HFFc6 (cell line): Measurements from ENCODE around the gene PRKCE. TPM values are rescaled to one million over a fixed set of nuclear protein-coding genes. Genes with fewer than 3 reads are reported as not detected.

Experiments used
- DNase-seq: peaks from one replicate; pipeline ENCODE4 v3.0.0-alpha.2; 2018
- H3K27ac Mint-ChIP-seq: 2 replicates; pipeline ENCODE4 v1.8.0; 2020; ENCODE audit warnings: mild to moderate bottlenecking, mixed read lengths
- H3K27me3 Mint-ChIP-seq: 2 replicates; pipeline ENCODE4 v1.8.0; 2021; ENCODE audit warnings: mild to moderate bottlenecking, moderate library complexity, mixed read lengths; ENCODE audit not compliant: insufficient read depth
- H3K36me3 Mint-ChIP-seq: 2 replicates; pipeline ENCODE4 v1.8.0; 2021; ENCODE audit warnings: low read depth, mixed read lengths
- H3K4me1 Mint-ChIP-seq: 2 replicates; pipeline ENCODE4 v1.8.0; 2020; ENCODE audit warnings: low read depth, mixed read lengths
- H3K4me3 Mint-ChIP-seq: 2 replicates; pipeline ENCODE4 v1.8.0; 2020; ENCODE audit warnings: mild to moderate bottlenecking, moderate library complexity, mixed read lengths
- H3K9me3 Mint-ChIP-seq: 2 replicates; pipeline ENCODE4 v1.8.0; 2020; ENCODE audit warnings: mild to moderate bottlenecking, mixed read lengths
- CTCF ChIP-seq: fragments of 200-600 bp; sonication (generic); IDR thresholded peaks from 2 replicates; pipeline ENCODE4 v1.5.0; 2021; ENCODE audit warnings: antibody characterized with exemption, mild to moderate bottlenecking
- total RNA-seq, 6 experiments: library from RNA; stranded (reverse); fragmentation: NEBNext Ultra II Directional; extraction: Animal tissue kit (Norgen Biotek cat#: 25700); gene quantifications; 2 replicates in 1 of 6; 3 replicates in 5 of 6; pipeline ENCODE4 v1.2.3, GENCODE V29; 2021

The PRKCE gene
- total RNA-seq, 6 experiments from 2014 or later, result 10.8 to 13.7 (median 12.0) TPM

- Mint-ChIP-seq H3K9me3 (no peaks in the 10 kb centered on the region), H3K4me1 (peaks cover 65% of the 10 kb centered on the region), H3K27me3 (no peaks in the 10 kb centered on the region; the same call in none of the 2 replicates), H3K27ac (peak overlapping the region; percentile 88), H3K4me3 (peak overlapping the region; percentile 25; the same call in 1 of the 2 replicates), H3K36me3 (peaks cover 5% of the 10 kb centered on the region)
- peak; percentile 90 for TF ChIP-seq CTCF
- peak; percentile 100 for DNase-seq
Measured at GRCh38 chr2:45935791-45936622, 284.5 kb downstream of the PRKCE start.

GRCh38 chr2:45936623-45936979, 285.1 kb downstream of the PRKCE start:
- Mint-ChIP-seq H3K9me3 (no peaks in the 10 kb centered on the region), H3K4me1 (peaks cover 65% of the 10 kb centered on the region), H3K4me3 (no peak overlapping the region), H3K27ac (peak overlapping the region; percentile 53; the same call in 1 of the 2 replicates), H3K27me3 (peaks cover under 1% of the 10 kb centered on the region), H3K36me3 (peaks cover 5% of the 10 kb centered on the region)
- TF ChIP-seq CTCF, result peak; percentile 60
- DNase-seq, result no peak

GRCh38 chr2:45937990-45938389, 286.5 kb downstream of the PRKCE start:
- no peak for TF ChIP-seq CTCF
- Mint-ChIP-seq H3K9me3 (no peaks in the 10 kb centered on the region), H3K4me3 (peak overlapping the region; percentile 81), H3K27me3 (peaks cover 1% of the 10 kb centered on the region), H3K36me3 (peaks cover 5% of the 10 kb centered on the region), H3K4me1 (peaks cover 65% of the 10 kb centered on the region), H3K27ac (peak overlapping the region; percentile 90)
- no peak for DNase-seq

GRCh38 chr2:45938649-45939511, 287.4 kb downstream of the PRKCE start:
- Mint-ChIP-seq H3K27ac (peak overlapping the region; percentile 90), H3K9me3 (no peaks in the 10 kb centered on the region), H3K27me3 (peaks cover 1% of the 10 kb centered on the region), H3K36me3 (peaks cover 5% of the 10 kb centered on the region), H3K4me1 (peaks cover 71% of the 10 kb centered on the region), H3K4me3 (peak overlapping the region; percentile 81)
- peak; percentile 96 for DNase-seq
- no peak for TF ChIP-seq CTCF

- no peaks in the 10 kb centered on the region for H3K9me3 Mint-ChIP-seq
- no peak for TF ChIP-seq CTCF
- H3K27me3 Mint-ChIP-seq, result peaks cover 1% of the 10 kb centered on the region
- H3K36me3 Mint-ChIP-seq, result peaks cover 11% of the 10 kb centered on the region
- no peak for DNase-seq
- H3K27ac Mint-ChIP-seq, result no peak overlapping the region; the same call in 1 of the 2 replicates
- peaks cover 85% of the 10 kb centered on the region for H3K4me1 Mint-ChIP-seq
- peak overlapping the region; percentile 23; the same call in 1 of the 2 replicates for H3K4me3 Mint-ChIP-seq
Measured at GRCh38 chr2:45941531-45942236, 290.2 kb downstream of the PRKCE start.
